Kidney capillary endothelial cell (primary cell): ENCODE measurements around the gene C2orf81.
"Not testable (repeated sequence)": the region's sequence is repeated elsewhere in the genome, so short reads cannot be mapped to it uniquely, and the experiment has no call there.

ENCODE experiments used
- DNase-seq: peaks from one replicate; pipeline ENCODE4 v3.0.0-alpha.2; 2018; ENCODE audit warnings: low spot score

Gene C2orf81

DNA sequence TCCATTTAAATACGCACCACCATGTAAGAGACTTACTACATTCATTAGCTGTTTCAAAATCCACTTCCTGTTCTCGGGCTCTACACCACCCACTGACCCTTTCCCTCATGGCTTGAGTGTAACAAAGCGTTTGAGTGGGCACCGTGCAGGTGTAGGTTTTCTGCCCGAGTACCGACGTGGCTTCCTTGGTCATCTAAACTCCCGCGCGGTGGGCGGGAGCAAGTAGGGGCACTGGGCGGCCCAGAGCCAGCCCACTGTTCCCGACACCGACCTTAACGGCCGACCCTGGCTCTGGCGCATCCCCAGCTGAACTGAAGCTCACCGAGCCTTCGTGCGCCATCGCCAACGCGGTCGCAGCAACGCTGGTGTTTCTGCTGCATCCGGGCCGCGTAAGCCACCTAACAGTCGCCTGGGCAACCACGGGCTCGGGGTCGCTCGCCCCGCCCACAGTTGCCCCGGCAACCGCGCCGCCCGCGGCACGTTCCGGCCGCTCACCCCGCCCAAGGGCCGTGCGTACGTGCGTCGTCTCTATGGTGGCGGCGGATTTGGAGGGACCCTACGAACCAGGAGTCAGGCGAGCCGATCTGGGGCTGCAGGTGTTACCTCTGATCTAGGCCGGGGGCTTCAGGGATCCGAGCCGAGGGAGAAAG lies at the start of gene C2orf81, which contains the start of gene WDR54:
TSS of gene C2orf81 (minus strand) at position 399 of the 650 bp plus-strand sequence. CDS start at position 340, 59 bp downstream.
TSS of gene WDR54 (plus strand) at position 510 of the 650 bp plus-strand sequence. CDS start 424 bp downstream, outside the sequence.
- peak; percentile 89 for DNase-seq

GRCh38 chr2:74470742-74471141 lies 49.3 kb upstream of the C2orf81 start:
- DNase-seq = not testable (repeated sequence)

- no peak for DNase-seq
Observed at GRCh38 chr2:74464406-74464805, 43.0 kb upstream of the C2orf81 start.

- no peak for DNase-seq
Observed at GRCh38 chr2:74462786-74463105, 41.3 kb upstream of the C2orf81 start.

DNA sequence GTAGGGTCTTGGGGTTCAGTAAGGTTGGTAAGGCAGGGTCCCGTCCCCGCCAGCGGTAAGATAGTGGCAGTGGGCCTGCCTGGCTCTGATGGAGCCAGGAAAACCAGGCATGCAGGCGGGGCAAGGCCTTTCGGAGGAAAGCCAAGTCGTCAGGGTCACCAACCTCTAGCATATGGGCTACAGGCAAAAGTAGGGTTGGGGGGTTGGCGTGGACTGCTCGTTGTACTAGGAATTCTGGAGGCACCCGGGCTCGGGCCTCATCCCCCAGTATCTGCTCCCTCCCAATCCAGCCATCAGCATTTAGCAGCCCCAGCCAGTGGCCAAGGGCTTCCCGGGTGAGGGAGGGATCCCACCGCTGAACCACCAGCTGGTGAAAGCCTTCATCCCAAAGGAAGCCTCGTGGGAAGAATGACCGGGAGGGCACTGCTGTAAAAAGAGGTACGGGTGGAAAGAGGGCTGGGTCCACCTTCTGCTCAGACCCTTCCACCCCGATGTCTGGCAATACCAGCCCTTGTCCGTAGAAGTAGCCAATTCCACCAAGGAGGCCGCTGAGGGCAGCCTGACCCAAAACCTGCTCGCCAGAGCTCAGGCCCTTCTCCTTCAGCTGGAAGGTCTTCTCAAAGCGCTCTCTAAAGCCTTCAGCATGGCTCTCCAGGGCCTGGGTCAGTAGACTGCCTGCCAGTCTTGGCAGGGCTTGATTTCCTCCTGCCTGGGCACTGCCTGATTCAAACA lies 40.8 kb upstream of the C2orf81 start:
- no peak for DNase-seq

DNA sequence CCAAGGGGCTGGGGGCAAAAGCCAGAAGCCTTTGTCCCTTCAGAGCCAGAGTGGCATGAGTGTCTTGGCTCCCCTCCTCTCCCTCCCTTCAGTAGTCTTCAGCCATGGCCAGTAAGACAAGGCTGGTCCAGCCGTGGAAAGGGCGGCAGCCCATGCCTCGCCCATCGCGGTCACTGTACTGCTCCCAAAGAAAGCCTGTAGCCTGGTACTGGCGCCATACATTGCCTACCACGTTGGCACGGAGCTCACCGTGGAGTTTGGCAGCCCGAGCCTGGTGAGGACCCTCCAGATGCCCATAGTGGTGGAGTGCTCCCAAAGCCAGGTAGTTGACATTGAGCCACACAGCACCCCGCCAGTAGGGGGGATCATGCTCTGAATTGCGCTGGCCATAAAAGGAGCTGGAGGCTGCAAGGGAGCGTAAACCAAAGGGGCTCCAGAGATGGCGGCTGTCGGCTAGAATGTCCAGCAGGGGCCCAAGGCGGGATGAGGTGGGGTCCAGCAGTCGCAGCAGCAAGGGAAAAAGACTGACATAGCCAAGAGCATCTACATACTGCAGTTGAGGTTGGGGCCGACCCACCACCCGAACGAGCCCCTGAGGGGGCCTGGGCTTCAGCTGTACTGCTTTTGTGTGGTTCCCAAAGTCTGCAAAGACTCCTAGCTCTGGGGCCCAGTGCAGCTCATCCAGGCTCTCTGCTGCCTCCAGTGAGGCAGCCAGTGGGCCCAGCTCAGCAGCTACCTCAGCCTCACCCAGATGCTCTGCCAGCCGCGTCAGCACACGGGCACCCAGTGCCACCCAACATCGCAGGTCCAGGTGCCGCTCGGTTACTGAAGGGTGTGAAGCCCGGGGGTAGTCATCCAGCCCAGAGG lies 40.0 kb upstream of the C2orf81 start:
- no peak for DNase-seq

- not testable (repeated sequence) for DNase-seq
Observed at GRCh38 chr2:74460187-74460586, 38.8 kb upstream of the C2orf81 start.

GRCh38 chr2:74459503-74460118 lies 38.2 kb upstream of the C2orf81 start:
- not testable (repeated sequence) for DNase-seq

DNA sequence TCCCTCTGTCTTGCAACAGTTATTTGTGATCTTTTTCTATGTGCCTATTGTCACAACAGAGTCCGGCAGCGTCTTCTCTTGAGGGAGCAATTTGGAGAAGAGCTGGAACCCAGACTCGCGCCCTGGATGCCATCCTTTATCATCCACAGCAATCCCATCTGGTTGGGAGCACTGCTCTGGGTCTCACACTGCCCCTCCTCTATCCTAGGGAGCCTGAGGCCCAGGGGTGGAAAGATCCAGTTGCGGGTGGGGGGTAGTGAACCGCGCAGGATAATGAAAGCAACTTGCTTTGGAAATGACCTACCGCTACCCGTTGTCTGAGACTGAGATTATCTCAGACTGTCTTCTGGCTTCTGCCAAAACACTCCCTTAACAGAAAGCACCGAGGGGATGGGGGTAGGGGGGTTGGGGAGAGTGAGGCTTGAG lies 37.5 kb upstream of the C2orf81 start:
- no peak for DNase-seq

- DNase-seq = peak; percentile 100
Observed at GRCh38 chr2:74458132-74458937, 36.9 kb upstream of the C2orf81 start, which contains the start of gene WBP1. TSS of gene WBP1 (plus strand) at chr2:74458438. CDS start at chr2:74458603, 165 bp downstream.

GRCh38 chr2:74457549-74458131 lies 36.2 kb upstream of the C2orf81 start:
- DNase-seq = no peak

GRCh38 chr2:74457129-74457548 lies 35.7 kb upstream of the C2orf81 start:
- no peak for DNase-seq

DNA sequence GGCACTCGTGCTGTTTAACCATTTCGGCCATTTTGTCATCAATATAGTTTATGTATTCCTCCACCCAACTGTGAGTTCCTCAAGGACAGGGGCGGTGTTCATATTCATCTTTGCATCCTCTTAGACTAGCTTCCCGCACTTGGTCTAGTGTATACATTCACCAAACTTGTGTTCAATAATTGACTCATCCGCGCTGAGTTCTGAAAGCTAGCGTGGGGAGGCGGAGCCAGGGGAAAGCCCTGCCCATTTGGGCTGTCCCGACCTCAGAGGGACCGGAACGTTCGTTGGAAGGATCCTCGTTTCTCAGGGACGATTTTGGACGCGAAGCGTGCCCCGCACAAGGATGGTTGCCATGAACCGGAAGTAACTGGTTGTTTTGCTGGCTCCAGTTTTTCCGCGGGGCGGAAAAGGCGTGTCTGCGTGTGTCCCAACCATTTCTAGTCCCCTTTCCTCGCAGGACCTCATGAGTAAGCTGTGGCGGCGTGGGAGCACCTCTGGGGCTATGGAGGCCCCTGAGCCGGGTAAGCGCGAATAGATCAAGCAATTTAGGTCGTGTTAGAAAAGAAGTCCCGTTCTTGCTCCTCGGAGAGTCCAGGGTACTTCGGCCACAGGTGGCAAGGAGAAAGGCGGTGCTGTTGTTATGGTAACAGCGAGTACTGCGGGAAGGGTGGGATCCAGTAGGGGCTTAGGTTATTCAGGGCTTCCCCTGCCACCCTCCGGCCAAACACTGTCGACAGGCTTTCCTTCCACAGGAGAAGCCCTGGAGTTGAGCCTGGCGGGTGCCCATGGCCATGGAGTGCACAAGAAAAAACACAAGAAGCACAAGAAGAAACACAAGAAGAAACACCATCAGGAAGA lies 33.5 kb upstream of the C2orf81 start, which contains the start of gene INO80B:
TSS of gene INO80B (plus strand) at position 434 of the 858 bp plus-strand sequence. CDS start at position 464, 30 bp downstream.
- peak; percentile 96 for DNase-seq

DNA sequence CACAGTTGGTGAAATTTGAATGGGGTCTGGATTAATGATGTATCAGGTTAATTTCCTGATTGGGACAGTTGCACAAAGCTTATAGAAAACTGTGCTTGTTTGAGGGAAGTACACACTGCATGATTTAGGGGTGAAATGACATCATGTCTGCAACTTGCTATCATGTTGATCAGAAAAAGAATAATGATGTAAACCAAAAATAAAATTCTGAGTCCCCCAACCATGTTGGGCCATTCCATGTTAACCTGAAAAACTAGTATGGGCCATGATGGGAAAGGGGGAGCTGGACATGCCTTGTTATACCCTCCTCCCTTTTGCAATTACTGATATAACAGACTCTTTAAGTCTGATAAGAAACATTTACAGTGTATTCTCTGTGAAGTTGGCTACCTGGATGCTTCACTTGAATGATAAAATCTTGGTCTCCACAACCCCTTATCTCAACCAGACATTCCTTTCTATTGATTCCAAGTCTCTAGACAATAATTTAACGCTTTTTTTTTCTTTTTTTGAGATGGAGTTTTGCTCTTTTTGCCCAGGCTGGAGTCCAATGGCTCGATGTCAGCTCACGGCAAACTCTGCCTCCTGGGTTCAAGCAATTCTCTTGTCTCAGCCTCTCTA lies 29.3 kb upstream of the C2orf81 start:
- DNase-seq = no peak

GRCh38 chr2:74448771-74449170 lies 27.4 kb upstream of the C2orf81 start:
- no peak for DNase-seq

DNA sequence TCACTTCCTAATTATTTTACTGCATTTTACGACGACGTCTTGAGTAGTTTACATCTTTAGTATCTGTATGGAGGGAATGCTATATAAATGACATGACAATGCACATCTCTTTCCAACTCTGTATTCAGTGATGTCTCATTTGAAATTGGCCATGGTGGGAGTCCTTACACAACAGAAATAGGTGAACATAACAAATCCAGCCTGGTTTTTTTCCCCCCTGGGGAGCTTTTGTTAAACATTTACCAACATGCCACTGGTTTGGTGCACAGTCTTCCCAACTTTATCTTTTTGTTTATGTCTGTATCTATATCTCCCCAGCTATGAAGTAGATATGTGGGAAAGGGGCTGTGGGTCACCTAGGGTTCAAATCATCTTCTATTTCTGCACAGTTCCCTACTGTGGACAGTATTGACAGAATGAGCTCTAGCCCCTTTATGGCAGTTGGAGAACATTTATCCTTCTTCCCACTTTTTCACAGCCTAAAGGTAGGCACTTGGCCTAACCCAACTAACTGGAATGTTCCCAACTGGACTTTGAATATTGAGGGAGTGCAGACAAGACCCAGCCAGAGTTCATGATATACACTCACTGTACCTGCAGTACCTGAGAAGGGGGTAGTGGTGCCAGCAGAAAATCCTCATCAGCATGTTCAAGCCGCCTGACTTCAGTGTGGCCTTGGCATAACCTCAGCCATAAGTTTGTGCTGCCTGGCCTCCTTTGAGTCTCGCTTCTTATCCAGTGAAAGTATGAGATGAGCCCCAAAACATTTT lies 26.0 kb upstream of the C2orf81 start:
- no peak for DNase-seq

GRCh38 chr2:74444498-74445318 lies 23.3 kb upstream of the C2orf81 start:
- DNase-seq = no peak
